Measurements from ENCODE around the gene ITGA6. TPM values are rescaled to one million over a fixed set of nuclear protein-coding genes. Genes with fewer than 3 reads are reported as not detected.

Gene ITGA6
- total and polyA plus RNA-seq, 2 experiments from 2014 or later = 32.9 to 124 TPM

- TF ChIP-seq ZNF462 (CRISPR knock-in tag; IDR thresholded peaks at IDR 0.05) (no peak), ETS1 (IDR thresholded peaks at IDR 0.05) (no peak), ZNF114 (CRISPR knock-in tag; IDR thresholded peaks at IDR 0.05) (no peak), JUNB (IDR thresholded peaks at IDR 0.05; ENCODE audit: unreplicated experiment) (no peak), REST (IDR thresholded peaks at IDR 0.05; ENCODE audit: unreplicated experiment) (no peak), CTCF (conservative IDR thresholded peaks at IDR 0.05; ENCODE audit: low read depth in 2 of 2) (no peak)
Measured at GRCh38 chr2:172513524-172513900, 86.1 kb downstream of the ITGA6 start (continued).

Measured in GM23338 (cell line).